IMR-90 (cell line): ENCODE measurements around the gene KRT4.

Source experiments
- CEBPB ChIP-seq: IDR thresholded peaks from 2 replicates; pipeline ENCODE4 v1.6.1; 2012; ENCODE audit warnings: low read depth, low read length, improper control_type of control experiment
- CHD1 ChIP-seq: IDR thresholded peaks from 2 replicates; pipeline ENCODE4 v1.6.1; 2012; ENCODE audit warnings: low read depth, low read length, improper control_type of control experiment
- MAFK ChIP-seq: IDR thresholded peaks from 2 replicates; pipeline ENCODE4 v1.6.1; 2012; ENCODE audit warnings: low read depth, low read length, improper control_type of control experiment
- MAZ ChIP-seq: IDR thresholded peaks from 2 replicates; pipeline ENCODE4 v1.6.1; 2012; ENCODE audit warnings: low read depth, mild to moderate bottlenecking, low read length, improper control_type of control experiment, moderate library complexity, borderline replicate concordance
- MXI1 ChIP-seq: IDR thresholded peaks from 2 replicates; pipeline ENCODE4 v1.6.1; 2012; ENCODE audit warnings: low read depth, mild to moderate bottlenecking, low read length, moderate library complexity, borderline replicate concordance
- NFE2L2 ChIP-seq: fragments of 150-350 bp; IDR thresholded peaks from 2 replicates; pipeline ENCODE4 v1.6.1; 2016; ENCODE audit warnings: low read depth, mild to moderate bottlenecking, low read length
- POLR2A ChIP-seq: IDR thresholded peaks from 2 replicates; pipeline ENCODE4 v1.6.1; 2012; ENCODE audit warnings: mild to moderate bottlenecking, low read depth, low read length
- RAD21 ChIP-seq: IDR thresholded peaks from 2 replicates; pipeline ENCODE4 v1.6.1; 2012; ENCODE audit warnings: low read length, improper control_type of control experiment
- RFX5 ChIP-seq: IDR thresholded peaks from 2 replicates; pipeline ENCODE4 v1.8.0; 2012; ENCODE audit warnings: low read depth, mild to moderate bottlenecking, low read length, moderate library complexity
- SMC3 ChIP-seq: fragments of 150-350 bp; IDR thresholded peaks from 2 replicates; pipeline ENCODE4 v1.6.1; 2016; ENCODE audit warnings: low read depth, mild to moderate bottlenecking, antibody characterized with exemption, low read length, moderate library complexity
- TF ChIP-seq, protein P1 (sequence below): conservative IDR thresholded peaks from 2 replicates; pipeline ENCODE4 v1.5.1; 2012; ENCODE audit warnings: mild to moderate bottlenecking, low read depth, low read length, improper control_type of control experiment
- TF ChIP-seq, protein P2 (sequence below): fragments of 150-350 bp; IDR thresholded peaks from 2 replicates; pipeline ENCODE4 v1.6.1; 2017; ENCODE audit warnings: mild to moderate bottlenecking, antibody characterized with exemption, low read length, low read depth

DNA sequence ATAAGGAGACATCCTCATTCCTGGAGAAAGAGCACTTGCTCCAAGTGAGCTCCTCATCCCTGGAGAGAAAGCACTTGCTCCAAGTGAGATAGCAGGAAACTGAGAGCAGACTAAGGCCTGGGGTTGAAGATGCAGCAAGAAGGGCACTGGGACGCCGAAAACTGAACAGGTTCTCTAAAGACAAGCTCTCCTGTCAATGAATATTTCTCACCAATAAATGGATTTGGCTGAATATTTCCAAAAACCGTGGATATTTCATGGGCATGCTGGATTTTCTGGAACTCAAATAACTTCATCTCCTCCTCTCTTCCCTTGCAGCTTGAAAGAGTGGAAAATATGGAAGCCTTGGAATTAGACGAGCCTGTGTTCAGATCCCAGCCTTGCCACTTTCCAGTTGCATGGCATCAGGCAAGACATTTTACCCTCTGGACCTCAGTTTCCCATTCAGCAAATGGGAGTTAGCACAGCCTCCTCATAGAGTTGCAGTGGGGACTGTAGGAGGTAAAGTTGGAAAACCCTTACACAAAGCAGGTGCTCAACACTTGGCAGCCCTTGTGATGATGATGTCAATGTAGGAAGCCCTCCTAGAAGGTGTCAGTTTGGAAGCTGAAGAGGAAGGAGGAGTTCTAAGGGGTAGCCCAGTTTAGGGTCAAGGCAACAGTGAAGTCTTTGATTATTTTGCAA, 32.4 kb downstream of the KRT4 start:
- TF ChIP-seq POLR2A (no peak), MAZ (no peak), RAD21 (no peak), SMC3 (no peak), NFE2L2 (no peak), CHD1 (no peak), MXI1 (no peak), RFX5 (no peak), MAFK (no peak), CEBPB (no peak)
- TF ChIP-seq, protein P1, sequence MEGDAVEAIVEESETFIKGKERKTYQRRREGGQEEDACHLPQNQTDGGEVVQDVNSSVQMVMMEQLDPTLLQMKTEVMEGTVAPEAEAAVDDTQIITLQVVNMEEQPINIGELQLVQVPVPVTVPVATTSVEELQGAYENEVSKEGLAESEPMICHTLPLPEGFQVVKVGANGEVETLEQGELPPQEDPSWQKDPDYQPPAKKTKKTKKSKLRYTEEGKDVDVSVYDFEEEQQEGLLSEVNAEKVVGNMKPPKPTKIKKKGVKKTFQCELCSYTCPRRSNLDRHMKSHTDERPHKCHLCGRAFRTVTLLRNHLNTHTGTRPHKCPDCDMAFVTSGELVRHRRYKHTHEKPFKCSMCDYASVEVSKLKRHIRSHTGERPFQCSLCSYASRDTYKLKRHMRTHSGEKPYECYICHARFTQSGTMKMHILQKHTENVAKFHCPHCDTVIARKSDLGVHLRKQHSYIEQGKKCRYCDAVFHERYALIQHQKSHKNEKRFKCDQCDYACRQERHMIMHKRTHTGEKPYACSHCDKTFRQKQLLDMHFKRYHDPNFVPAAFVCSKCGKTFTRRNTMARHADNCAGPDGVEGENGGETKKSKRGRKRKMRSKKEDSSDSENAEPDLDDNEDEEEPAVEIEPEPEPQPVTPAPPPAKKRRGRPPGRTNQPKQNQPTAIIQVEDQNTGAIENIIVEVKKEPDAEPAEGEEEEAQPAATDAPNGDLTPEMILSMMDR: no peak
- TF ChIP-seq, protein P2, sequence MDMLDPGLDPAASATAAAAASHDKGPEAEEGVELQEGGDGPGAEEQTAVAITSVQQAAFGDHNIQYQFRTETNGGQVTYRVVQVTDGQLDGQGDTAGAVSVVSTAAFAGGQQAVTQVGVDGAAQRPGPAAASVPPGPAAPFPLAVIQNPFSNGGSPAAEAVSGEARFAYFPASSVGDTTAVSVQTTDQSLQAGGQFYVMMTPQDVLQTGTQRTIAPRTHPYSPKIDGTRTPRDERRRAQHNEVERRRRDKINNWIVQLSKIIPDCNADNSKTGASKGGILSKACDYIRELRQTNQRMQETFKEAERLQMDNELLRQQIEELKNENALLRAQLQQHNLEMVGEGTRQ: no peak
